ENCODE measurements around the gene TAS1R2. TPM values are rescaled to one million over a fixed set of nuclear protein-coding genes. Genes with fewer than 3 reads are reported as not detected.

Gene TAS1R2
- total and polyA plus RNA-seq, 2 of the 13 experiments (the other 11 are each of a cell fraction or from before 2014, with no cell fraction given), result not detected

DNA sequence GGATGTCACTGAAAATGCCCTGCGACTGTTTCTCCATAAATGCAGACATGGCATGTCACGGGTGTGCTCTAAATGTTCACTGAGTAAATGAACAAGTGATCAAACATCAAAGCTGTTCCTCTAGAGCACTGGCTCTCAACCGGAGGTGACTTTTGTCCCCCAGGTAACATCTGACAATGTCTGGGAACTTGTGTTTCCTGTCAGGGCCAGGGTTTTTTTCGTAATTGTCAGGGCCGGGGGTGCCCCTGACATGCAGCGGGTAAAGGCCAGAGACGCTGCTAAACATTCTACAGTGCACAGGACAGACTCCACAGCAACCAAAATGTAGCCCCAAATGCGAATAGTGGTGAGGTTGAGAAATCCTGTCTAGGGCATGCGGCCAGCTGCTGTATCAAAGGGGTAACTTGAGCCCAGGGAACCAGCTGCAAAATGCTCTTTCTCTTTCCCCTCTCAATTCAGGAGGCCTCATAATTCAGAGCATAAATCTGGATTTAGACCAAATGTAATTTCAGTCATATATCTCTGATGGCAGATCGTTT, 40.9 kb upstream of the TAS1R2 start (continued):
- TF ChIP-seq, protein P1, sequence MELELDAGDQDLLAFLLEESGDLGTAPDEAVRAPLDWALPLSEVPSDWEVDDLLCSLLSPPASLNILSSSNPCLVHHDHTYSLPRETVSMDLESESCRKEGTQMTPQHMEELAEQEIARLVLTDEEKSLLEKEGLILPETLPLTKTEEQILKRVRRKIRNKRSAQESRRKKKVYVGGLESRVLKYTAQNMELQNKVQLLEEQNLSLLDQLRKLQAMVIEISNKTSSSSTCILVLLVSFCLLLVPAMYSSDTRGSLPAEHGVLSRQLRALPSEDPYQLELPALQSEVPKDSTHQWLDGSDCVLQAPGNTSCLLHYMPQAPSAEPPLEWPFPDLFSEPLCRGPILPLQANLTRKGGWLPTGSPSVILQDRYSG (CRISPR knock-in tag; IDR thresholded peaks at IDR 0.05), result no peak
- TF ChIP-seq, protein P2, sequence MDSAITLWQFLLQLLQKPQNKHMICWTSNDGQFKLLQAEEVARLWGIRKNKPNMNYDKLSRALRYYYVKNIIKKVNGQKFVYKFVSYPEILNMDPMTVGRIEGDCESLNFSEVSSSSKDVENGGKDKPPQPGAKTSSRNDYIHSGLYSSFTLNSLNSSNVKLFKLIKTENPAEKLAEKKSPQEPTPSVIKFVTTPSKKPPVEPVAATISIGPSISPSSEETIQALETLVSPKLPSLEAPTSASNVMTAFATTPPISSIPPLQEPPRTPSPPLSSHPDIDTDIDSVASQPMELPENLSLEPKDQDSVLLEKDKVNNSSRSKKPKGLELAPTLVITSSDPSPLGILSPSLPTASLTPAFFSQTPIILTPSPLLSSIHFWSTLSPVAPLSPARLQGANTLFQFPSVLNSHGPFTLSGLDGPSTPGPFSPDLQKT (CRISPR knock-in tag; IDR thresholded peaks at IDR 0.05; ENCODE audit: borderline replicate concordance), result no peak
- TF ChIP-seq ZNF333 (CRISPR knock-in tag; IDR thresholded peaks at IDR 0.05; ENCODE audit: borderline replicate concordance), result no peak
- TF ChIP-seq FOXJ3 (CRISPR knock-in tag; IDR thresholded peaks at IDR 0.05; ENCODE audit: borderline replicate concordance), result peak; percentile 36; the same call in 1 of the 2 replicates
- TF ChIP-seq, protein P3, sequence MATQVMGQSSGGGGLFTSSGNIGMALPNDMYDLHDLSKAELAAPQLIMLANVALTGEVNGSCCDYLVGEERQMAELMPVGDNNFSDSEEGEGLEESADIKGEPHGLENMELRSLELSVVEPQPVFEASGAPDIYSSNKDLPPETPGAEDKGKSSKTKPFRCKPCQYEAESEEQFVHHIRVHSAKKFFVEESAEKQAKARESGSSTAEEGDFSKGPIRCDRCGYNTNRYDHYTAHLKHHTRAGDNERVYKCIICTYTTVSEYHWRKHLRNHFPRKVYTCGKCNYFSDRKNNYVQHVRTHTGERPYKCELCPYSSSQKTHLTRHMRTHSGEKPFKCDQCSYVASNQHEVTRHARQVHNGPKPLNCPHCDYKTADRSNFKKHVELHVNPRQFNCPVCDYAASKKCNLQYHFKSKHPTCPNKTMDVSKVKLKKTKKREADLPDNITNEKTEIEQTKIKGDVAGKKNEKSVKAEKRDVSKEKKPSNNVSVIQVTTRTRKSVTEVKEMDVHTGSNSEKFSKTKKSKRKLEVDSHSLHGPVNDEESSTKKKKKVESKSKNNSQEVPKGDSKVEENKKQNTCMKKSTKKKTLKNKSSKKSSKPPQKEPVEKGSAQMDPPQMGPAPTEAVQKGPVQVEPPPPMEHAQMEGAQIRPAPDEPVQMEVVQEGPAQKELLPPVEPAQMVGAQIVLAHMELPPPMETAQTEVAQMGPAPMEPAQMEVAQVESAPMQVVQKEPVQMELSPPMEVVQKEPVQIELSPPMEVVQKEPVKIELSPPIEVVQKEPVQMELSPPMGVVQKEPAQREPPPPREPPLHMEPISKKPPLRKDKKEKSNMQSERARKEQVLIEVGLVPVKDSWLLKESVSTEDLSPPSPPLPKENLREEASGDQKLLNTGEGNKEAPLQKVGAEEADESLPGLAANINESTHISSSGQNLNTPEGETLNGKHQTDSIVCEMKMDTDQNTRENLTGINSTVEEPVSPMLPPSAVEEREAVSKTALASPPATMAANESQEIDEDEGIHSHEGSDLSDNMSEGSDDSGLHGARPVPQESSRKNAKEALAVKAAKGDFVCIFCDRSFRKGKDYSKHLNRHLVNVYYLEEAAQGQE (IDR thresholded peaks at IDR 0.05; ENCODE audit: borderline replicate concordance in 1 of 2, low read depth in 1 of 2, low read length in 2 of 2), result peak in 1 of 2 experiments; percentile 64; a peak in 1 of 4 replicates
- TF ChIP-seq ZNF34 (CRISPR knock-in tag; IDR thresholded peaks at IDR 0.05; ENCODE audit: borderline replicate concordance), result 0 out of 2 replicates have a peak, but pooled peaks have one; percentile 54
- TF ChIP-seq ZKSCAN5 (CRISPR knock-in tag; IDR thresholded peaks at IDR 0.05), result no peak
- TF ChIP-seq HDAC1 (CRISPR knock-in tag; IDR thresholded peaks at IDR 0.05), result peak; percentile 85
- TF ChIP-seq GATAD1 (CRISPR knock-in tag; IDR thresholded peaks at IDR 0.05), result peak; percentile 41; the same call in 1 of the 2 replicates
- TF ChIP-seq SIN3A (IDR thresholded peaks at IDR 0.05; ENCODE audit: borderline replicate concordance, low read depth, low read length), result 0 out of 2 replicates have a peak, but pooled peaks have one; percentile 56
- TF ChIP-seq KDM4B (CRISPR knock-in tag; IDR thresholded peaks at IDR 0.05), result no peak
- no peak for TF ChIP-seq CENPT (CRISPR knock-in tag; IDR thresholded peaks at IDR 0.05; ENCODE audit: low read depth)
- TF ChIP-seq MEF2D (CRISPR knock-in tag; IDR thresholded peaks at IDR 0.05), result peak; percentile 84
- TF ChIP-seq, protein P4, sequence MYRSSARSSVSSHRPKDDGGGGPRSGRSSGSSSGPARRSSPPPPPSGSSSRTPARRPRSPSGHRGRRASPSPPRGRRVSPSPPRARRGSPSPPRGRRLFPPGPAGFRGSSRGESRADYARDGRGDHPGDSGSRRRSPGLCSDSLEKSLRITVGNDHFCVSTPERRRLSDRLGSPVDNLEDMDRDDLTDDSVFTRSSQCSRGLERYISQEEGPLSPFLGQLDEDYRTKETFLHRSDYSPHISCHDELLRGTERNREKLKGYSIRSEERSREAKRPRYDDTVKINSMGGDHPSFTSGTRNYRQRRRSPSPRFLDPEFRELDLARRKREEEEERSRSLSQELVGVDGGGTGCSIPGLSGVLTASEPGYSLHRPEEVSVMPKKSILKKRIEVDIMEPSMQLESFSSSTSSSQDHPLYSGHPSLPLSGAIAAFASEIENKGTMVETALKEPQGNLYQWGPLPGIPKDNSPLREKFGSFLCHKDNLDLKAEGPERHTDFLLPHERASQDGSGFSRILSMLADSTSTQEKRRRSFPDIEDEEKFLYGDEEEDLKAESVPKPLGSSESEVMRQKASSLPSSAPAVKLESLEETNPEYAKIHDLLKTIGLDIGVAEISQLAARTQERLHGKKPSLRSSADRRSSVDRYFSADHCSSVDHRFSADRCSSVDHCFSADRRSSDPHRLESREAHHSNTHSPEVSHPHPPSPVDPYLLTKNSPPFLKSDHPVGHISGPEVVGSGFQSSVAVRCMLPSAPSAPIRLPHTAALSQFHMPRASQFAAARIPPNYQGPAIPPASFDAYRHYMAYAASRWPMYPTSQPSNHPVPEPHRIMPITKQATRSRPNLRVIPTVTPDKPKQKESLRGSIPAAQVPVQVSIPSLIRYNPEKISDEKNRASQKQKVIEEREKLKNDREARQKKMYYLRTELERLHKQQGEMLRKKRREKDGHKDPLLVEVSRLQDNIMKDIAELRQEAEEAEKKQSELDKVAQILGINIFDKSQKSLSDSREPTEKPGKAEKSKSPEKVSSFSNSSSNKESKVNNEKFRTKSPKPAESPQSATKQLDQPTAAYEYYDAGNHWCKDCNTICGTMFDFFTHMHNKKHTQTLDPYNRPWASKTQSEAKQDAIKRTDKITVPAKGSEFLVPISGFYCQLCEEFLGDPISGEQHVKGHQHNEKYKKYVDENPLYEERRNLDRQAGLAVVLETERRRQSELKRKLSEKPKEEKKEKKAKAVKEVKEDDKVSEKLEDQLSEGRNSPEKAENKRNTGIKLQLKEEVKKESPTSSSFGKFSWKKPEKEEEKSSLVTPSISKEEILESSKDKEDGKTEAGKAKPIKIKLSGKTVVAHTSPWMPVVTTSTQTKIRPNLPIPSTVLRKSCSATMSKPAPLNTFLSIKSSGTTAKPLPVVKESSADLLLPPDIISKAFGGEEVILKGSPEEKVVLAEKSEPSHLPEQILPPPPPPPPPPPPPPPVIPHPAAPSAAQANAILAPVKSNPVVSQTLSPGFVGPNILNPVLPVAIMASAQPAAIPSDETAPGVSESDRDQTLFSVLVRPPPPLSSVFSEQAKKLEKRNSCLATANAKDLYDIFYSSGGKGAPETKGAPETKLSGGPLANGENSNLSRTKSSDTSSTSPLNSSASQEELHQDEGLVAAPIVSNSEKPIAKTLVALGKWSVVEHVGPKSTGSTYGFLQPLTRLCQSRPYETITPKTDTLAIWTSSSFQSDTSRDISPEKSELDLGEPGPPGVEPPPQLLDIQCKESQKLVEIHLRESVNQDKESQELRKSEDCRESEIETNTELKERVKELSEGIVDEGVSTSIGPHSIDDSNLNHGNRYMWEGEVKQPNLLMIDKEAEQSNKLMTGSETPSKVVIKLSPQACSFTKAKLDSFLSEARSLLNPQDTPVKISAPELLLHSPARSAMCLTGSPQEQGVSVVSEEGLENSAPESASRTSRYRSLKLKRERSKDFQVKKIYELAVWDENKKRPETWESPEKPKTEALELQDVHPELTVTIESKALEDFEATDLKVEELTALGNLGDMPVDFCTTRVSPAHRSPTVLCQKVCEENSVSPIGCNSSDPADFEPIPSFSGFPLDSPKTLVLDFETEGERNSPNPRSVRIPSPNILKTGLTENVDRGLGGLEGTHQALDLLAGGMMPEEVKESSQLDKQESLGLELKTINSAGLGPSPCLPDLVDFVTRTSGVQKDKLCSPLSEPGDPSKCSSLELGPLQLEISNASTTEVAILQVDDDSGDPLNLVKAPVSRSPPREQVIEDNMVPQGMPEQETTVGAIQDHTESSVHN (CRISPR knock-in tag; IDR thresholded peaks at IDR 0.05), result no peak
- TF ChIP-seq POGZ (CRISPR knock-in tag; IDR thresholded peaks at IDR 0.05), result peak; percentile 40; the same call in 1 of the 2 replicates

Data from HepG2 (cell line).